Breast epithelium (tissue), 3 donors: ENCODE data around the gene NXT1.

ENCODE experiments used
- CTCF ChIP-seq, 3 donors: fragments of 450-650 bp; IDR thresholded peaks; one replicate each; pipeline ENCODE4 v1.5.1; 2016 to 2017; ENCODE audit warnings: antibody characterized with exemption in 3 of 3, mild to moderate bottlenecking in 3 of 3, moderate library complexity in 3 of 3
- POLR2AphosphoS5 ChIP-seq, 3 donors: sonication (generic); formaldehyde crosslinking; IDR thresholded peaks; one replicate each; pipeline ENCODE4 v1.6.1; 2017; ENCODE audit warnings: antibody characterized with exemption in 3 of 3

DNA sequence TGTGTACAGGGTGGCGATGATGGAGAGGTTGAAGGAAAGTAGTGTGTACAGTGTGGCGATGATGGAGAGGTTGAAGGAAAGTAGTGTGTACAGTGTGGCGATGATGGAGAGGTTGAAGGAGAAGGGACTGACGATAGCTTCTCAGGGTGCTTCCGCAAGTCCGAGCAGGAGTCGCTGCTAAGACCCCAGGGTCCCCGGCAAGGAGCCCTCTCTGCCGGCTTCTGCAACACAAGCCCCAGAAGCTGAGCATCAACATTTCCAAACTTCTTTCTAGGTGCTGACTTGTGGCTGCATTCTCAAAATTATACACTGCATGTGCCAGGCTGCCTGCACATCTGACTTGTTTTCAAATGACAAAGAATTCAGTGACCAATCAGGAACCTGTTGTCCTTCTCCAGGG is 47.8 kb upstream of the NXT1 start:
- no peak for TF ChIP-seq POLR2AphosphoS5 (IDR thresholded peaks at IDR 0.05)
- no peak for TF ChIP-seq CTCF (IDR thresholded peaks at IDR 0.05)
